Lower leg skin (tissue), 4 donors: Measurements from ENCODE around the gene CREBBP. TPM values are rescaled to one million over a fixed set of nuclear protein-coding genes. Genes with fewer than 3 reads are reported as not detected.

Experiments used
- DNase-seq, 2 donors: peaks; one replicate each; pipeline ENCODE4 v3.0.0-alpha.2; 2019; ENCODE audit warnings: low spot score in 2 of 2
- H3K4me3 ChIP-seq: fragments of 200-600 bp; sonication (generic); 2 replicates; pipeline ENCODE4 v1.5.1; 2017; ENCODE audit warnings: mild to moderate bottlenecking, low read depth; ENCODE audit not compliant: poor library complexity, severe bottlenecking
- CTCF ChIP-seq, 3 donors: fragments of 450-650 bp; IDR thresholded peaks; one replicate each; pipeline ENCODE4 v1.5.1; 2016; ENCODE audit warnings: antibody characterized with exemption in 3 of 3, mild to moderate bottlenecking in 3 of 3, moderate library complexity in 2 of 3
- POLR2A ChIP-seq, 2 donors: fragments of 450-650 bp; IDR thresholded peaks; one replicate each; pipeline ENCODE4 v1.6.1; 2016 to 2017; ENCODE audit warnings: antibody characterized with exemption in 2 of 2, mild to moderate bottlenecking in 1 of 2, moderate library complexity in 1 of 2
- WGBS, 2 donors: methylation state at CpG; one replicate each; pipeline ENCODE4 v1.1.5; 2018; 5-methylcytosine and 5-hydroxymethylcytosine counted together
- intact Hi-C: fragments of 100-400 bp; cut with DNase I; formaldehyde crosslinking; loops from one replicate; pipeline ENCODE4 v1.15.0; 2023; ENCODE audit warnings: low total_unique reads
- total RNA-seq, 4 donors: library from RNA; depleted of rRNA; stranded (reverse); fragments of >200 nt; gene quantifications; one replicate each; pipeline ENCODE4 v1.1.0, GENCODE V29; 2016

Gene CREBBP
- total RNA-seq, 4 donors from 2014 or later: 45.5 to 152 (median 65.7) TPM

DNA sequence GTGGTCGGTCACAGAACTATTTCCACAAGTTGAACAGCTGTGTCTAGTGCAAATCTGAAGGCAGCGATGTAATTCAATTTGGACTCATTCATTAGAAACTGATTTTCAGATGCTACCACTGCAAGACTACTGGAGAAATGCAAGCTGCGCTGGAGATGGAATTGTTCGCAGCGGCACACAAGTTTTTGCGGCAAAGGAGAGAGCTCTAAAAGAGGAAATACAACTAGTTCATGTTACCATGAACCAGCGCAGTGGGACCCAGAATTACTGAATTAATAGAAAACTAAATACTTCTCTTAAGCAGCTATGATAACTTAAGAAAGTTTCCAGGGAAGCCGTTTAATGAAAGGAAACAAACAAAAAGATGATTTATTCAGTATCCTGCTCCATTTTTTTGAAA is 1.9 kb downstream of the CREBBP start:
- WGBS, 2 donors: 6 to 13% methylated on average over 8 of the region's 8 CpGs
- DNase-seq: no peak
- intact Hi-C loops: no loop called here

GRCh38 chr16:3876695-3877094 is 3.8 kb downstream of the CREBBP start:
- intact Hi-C loops: no loop called here
- DNase-seq: no peak
- H3K4me3 ChIP-seq: no peak overlapping the region
- WGBS, 2 donors: 51 to 52% methylated on average over 6 of the region's 6 CpGs
- TF ChIP-seq POLR2A (IDR thresholded peaks at IDR 0.05) (no peak), CTCF (IDR thresholded peaks at IDR 0.05) (no peak)

More for the DNA sequence above, 1.9 kb downstream of the CREBBP start:
- no peak for TF ChIP-seq POLR2A (IDR thresholded peaks at IDR 0.05)
- no peak for TF ChIP-seq CTCF (IDR thresholded peaks at IDR 0.05)
- H3K4me3 ChIP-seq: no peak overlapping the region

DNA sequence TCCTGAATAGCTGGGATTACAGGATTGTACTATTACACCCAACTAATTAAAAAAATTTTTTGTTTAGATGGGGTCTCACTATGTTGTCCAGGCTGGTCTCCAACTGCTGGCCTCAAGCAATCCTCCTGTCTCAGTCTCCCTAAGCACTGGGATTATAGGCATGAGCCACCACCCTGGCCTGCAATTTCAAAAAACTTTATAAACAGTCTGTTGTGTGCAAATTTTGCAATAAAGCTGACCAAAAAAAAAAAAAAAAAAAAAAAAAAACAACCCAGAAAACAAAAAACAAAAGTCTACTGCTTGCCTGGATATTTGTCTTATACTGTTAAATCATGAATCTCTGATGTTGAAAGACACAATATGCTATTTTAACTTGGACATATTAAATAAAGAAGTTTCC is 4.4 kb downstream of the CREBBP start:
- no peak for DNase-seq
- intact Hi-C loops: no loop called here
- TF ChIP-seq POLR2A (IDR thresholded peaks at IDR 0.05): no peak
- TF ChIP-seq CTCF (IDR thresholded peaks at IDR 0.05): no peak
- H3K4me3 ChIP-seq: no peak overlapping the region

DNA sequence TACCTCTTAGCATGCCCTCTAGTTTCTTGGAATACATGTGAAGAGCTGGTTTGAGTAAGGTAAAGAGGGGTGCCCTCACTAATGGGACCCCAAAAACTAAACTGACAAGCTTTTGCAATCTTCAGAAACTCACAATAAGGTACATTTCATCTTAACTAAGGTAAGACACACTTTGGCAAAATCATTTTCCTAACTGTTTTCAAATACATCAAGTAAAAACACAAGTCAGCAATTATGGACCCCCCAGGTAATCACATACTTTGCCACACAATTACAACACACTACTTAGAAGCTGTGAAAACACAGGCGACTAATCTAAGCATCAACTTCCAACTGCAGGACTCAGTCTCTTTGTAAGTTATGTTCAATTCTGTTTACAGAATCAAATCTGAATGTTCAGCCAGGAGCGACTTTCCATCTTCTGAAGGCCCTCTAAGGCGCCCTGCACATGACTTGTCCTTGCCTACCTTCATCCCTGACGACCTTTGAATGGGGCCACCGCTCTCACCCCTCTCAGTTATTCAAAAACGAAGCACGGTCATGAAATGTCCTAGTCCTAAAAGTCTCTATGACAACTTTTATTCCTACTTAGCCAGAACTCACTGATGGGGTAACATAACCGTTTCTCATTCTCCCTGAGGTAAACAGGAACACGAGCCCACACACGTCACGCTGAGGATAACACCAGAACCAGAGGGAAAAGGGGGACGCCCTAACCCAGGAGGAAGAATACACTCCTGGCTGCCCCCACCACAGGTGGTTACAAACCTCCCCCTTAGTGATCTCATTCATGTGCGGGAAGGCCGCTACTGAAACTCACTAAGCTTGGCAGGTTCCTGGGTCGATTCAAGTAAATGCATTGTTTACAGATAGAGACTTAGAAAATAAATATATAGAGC is 5.5 kb downstream of the CREBBP start:
- 68 to 78% methylated on average over 15 of the region's 15 CpGs for WGBS, 2 donors
- no peak for DNase-seq
- no peak for TF ChIP-seq CTCF (IDR thresholded peaks at IDR 0.05)
- TF ChIP-seq POLR2A (IDR thresholded peaks at IDR 0.05): no peak
- no peak overlapping the region for H3K4me3 ChIP-seq
- intact Hi-C loops: no loop called here

- no peak for TF ChIP-seq POLR2A (IDR thresholded peaks at IDR 0.05)
- TF ChIP-seq CTCF (IDR thresholded peaks at IDR 0.05): no peak
- DNase-seq: no peak
- intact Hi-C loops: no loop called here
- H3K4me3 ChIP-seq: no peak overlapping the region
- 70 to 80% methylated on average over 8 of the region's 8 CpGs for WGBS, 2 donors
Measured at GRCh38 chr16:3874242-3874641, 6.3 kb downstream of the CREBBP start.
